GM12878 (cell line): ENCODE results near the gene SOX11. TPM values are rescaled to one million over a fixed set of nuclear protein-coding genes. Genes with fewer than 3 reads are reported as not detected.

Experiments used
- ATAC-seq: fragments of 200-7000 bp; cut with Tn5 transposase; 3 replicates; pipeline ENCODE4 v1.9.1; 2020; ENCODE audit warnings: mild to moderate bottlenecking, moderate library complexity
- BruUV-seq: library from RNA; stranded (reverse); fragments of 400-500 nt; replicated peaks from 2 replicates; lab custom pipeline; 2021; lab: Mats Ljungman, UMichigan
- CTCF ChIA-PET: fragments of 300-600 bp; sonication (Branson Sonifier 250); formaldehyde crosslinking; extraction: SDS; loops from one replicate; lab custom pipeline; 2021; ENCODE audit warnings: inconsistent platforms; lab: Yijun Ruan, JAX
- POLR2A ChIA-PET: fragments of 350-600 bp; formaldehyde crosslinking; extraction: SDS; loops from one replicate; lab custom pipeline; 2021; ENCODE audit warnings: inconsistent platforms; lab: Charles Lee
- RAD21 ChIA-PET: fragments of 300-600 bp; sonication (Branson Sonifier 250); formaldehyde crosslinking; loops from one replicate; lab custom pipeline; 2023; ENCODE audit warnings: antibody characterized with exemption; ENCODE audit not compliant: unreplicated experiment; lab: Charles Lee
- SMC1A ChIA-PET: fragments of 300-600 bp; sonication (Branson Sonifier 250); formaldehyde crosslinking; loops from one replicate; lab custom pipeline; 2023; ENCODE audit not compliant: unreplicated experiment, uncharacterized antibody; lab: Charles Lee
- DNase-seq: peaks from one replicate; pipeline ENCODE4 v3.0.0-alpha.2; 2011; ENCODE audit warnings: low read depth, low spot score
- FAIRE-seq: peaks from 3 replicates; lab custom pipeline; 2011; peaks lifted over from hg19 to GRCh38; lab: Jason Lieb, UNC
- H2AFZ ChIP-seq: 2 replicates; pipeline ENCODE4 v1.6.0; 2011; ENCODE audit warnings: low read depth, low read length, control low read depth; ENCODE audit not compliant: control insufficient read depth
- H3K27ac ChIP-seq: 2 replicates; pipeline ENCODE4 v1.5.1; 2011; ENCODE audit warnings: control low read depth; ENCODE audit not compliant: control insufficient read depth, insufficient read depth
- H3K27me3 ChIP-seq, 2 experiments: replicated peaks in 1 of 2; 2 replicates each; pipeline versions ENCODE4 v1.6.0 to v1.6.1; 2011; ENCODE audit warnings: low read length in 1 of 2; ENCODE audit not compliant: control insufficient read depth in 2 of 2, insufficient read depth in 2 of 2
- H3K36me3 ChIP-seq, 2 experiments: 2 replicates each; pipeline ENCODE4 v1.5.1; 2011; ENCODE audit warnings: low read length in 1 of 2; ENCODE audit not compliant: control insufficient read depth in 2 of 2, insufficient read depth in 2 of 2
- H3K4me1 ChIP-seq: 2 replicates; pipeline ENCODE4 v1.6.1; 2011; ENCODE audit warnings: mild to moderate bottlenecking, low read length, moderate library complexity, mixed read lengths; ENCODE audit not compliant: control insufficient read depth, insufficient read depth
- H3K4me2 ChIP-seq: 2 replicates; pipeline ENCODE4 v1.6.0; 2011; ENCODE audit warnings: control low read depth; ENCODE audit not compliant: control insufficient read depth, insufficient read depth
- H3K4me3 ChIP-seq: fragments of 200-600 bp; sonication (generic); 2 replicates; pipeline ENCODE4 v1.5.1; 2016
- H3K79me2 ChIP-seq: 2 replicates; pipeline ENCODE4 v1.6.0; 2011; ENCODE audit warnings: low read length; ENCODE audit not compliant: control insufficient read depth, insufficient read depth
- H3K9ac ChIP-seq: 2 replicates; pipeline ENCODE4 v1.8.0; 2011; ENCODE audit warnings: low read length, control low read depth, mixed read lengths; ENCODE audit not compliant: control insufficient read depth, insufficient read depth
- H3K9me3 ChIP-seq: replicated peaks from 3 replicates; pipeline ENCODE4 v1.5.1; 2011; ENCODE audit warnings: mild to moderate bottlenecking, low read length; ENCODE audit not compliant: control insufficient read depth, insufficient read depth
- H4K20me1 ChIP-seq: 2 replicates; pipeline ENCODE4 v1.6.0; 2011; ENCODE audit not compliant: control insufficient read depth, insufficient read depth
- BMI1 ChIP-seq: fragments of 450-650 bp; IDR thresholded peaks from 2 replicates; pipeline ENCODE4 v1.6.1; 2016; ENCODE audit warnings: mild to moderate bottlenecking, moderate library complexity, borderline replicate concordance
- DPF2 ChIP-seq: fragments of 450-650 bp; IDR thresholded peaks from 2 replicates; pipeline ENCODE4 v1.6.1; 2017; ENCODE audit warnings: mild to moderate bottlenecking
- FOXK2 ChIP-seq: fragments of 450-650 bp; IDR thresholded peaks from 2 replicates; pipeline ENCODE4 v1.6.1; 2017; ENCODE audit warnings: mild to moderate bottlenecking, moderate library complexity
- GATAD2B ChIP-seq: fragments of 450-650 bp; conservative IDR thresholded peaks from 2 replicates; pipeline ENCODE4 v1.6.1; 2017; ENCODE audit warnings: low read depth, mild to moderate bottlenecking, moderate library complexity
- HCFC1 ChIP-seq: fragments of 150-350 bp; IDR thresholded peaks from 2 replicates; pipeline ENCODE4 v1.6.1; 2014; ENCODE audit warnings: low read length
- MAX ChIP-seq: IDR thresholded peaks from 2 replicates; pipeline ENCODE4 v1.6.1; 2012; ENCODE audit warnings: low read depth, low read length, improper control_type of control experiment
- RBBP5 ChIP-seq: fragments of 200-600 bp; sonication (generic); conservative IDR thresholded peaks from 2 replicates; pipeline ENCODE4 v1.6.1; 2016
- RELB ChIP-seq: fragments of 450-650 bp; IDR thresholded peaks from 2 replicates; pipeline ENCODE4 v1.6.1; 2017; ENCODE audit warnings: low read depth, mild to moderate bottlenecking, moderate library complexity
- SMAD5 ChIP-seq: IDR thresholded peaks from 2 replicates; pipeline ENCODE4 v1.6.1; 2016; ENCODE audit warnings: antibody characterized with exemption, low read depth
- STAT3 ChIP-seq: IDR thresholded peaks from 2 replicates; pipeline ENCODE4 v1.6.1; 2011; ENCODE audit warnings: low read depth, low read length, improper control_type of control experiment
- TAF1 ChIP-seq: IDR thresholded peaks from 2 replicates; pipeline ENCODE4 v1.6.1; 2011; ENCODE audit warnings: mild to moderate bottlenecking, low read depth, low read length, borderline replicate concordance
- TCF7 ChIP-seq: IDR thresholded peaks from 2 replicates; pipeline ENCODE4 v1.6.1; 2014; ENCODE audit warnings: antibody characterized with exemption, borderline replicate concordance
- ZBTB33 ChIP-seq: fragments of 450-650 bp; IDR thresholded peaks from 2 replicates; pipeline ENCODE4 v1.6.1; 2017; ENCODE audit warnings: mild to moderate bottlenecking
- WGBS: methylation state at CpG from one replicate; pipeline ENCODE4 v1.1.6; 2016; ENCODE audit warnings: low lambda C conversion rate; ENCODE audit not compliant: insufficient replicate concordance, insufficient coverage; ENCODE audit errors: missing lambda C conversion rate; 5-methylcytosine and 5-hydroxymethylcytosine counted together
- in situ Hi-C: fragments of 300-500 bp; cut with MboI; formaldehyde crosslinking; loops from 9 replicates; pipeline ENCODE4 v1.14.3; 2018; ENCODE audit warnings: mixed read lengths
- intact Hi-C: fragments of 100-400 bp; cut with micrococcal nuclease; formaldehyde crosslinking; loops from one replicate; pipeline ENCODE4 v1.14.2; 2022; ENCODE audit not compliant: unreplicated experiment
- polyA plus RNA-seq, 11 experiments: library from polyadenylated mRNA; depleted of rRNA in 4 of 11; unstranded in 6 of 11; stranded (reverse) in 5 of 11; fragments of >200 nt; fragmentation: Nextera tagmentation in 4 of 11; fragmentation: Illumina TruSeq in 1 of 11; extraction: Ambion mirVana in 4 of 11; extraction: Trizol in 1 of 11; gene quantifications; 1 replicate in 1 of 11; 2 replicates in 10 of 11; pipeline versions ENCODE4 v1.2.1 to v1.2.3, GENCODE V29; 2011 to 2016; ENCODE audit warnings: inconsistent platforms in 2 of 11, missing spikeins in 2 of 11, low read depth in 1 of 11
- total RNA-seq, 4 experiments: library from RNA; depleted of rRNA in 3 of 4; stranded (reverse); fragments of >200 nt in 3 of 4; fragmentation: Illumina TruSeq in 1 of 4; extraction: Trizol in 1 of 4; gene quantifications; 2 replicates each; pipeline versions ENCODE4 v1.2.1 to v1.2.3, GENCODE V29; 2013 to 2021
- TF ChIP-seq, protein P1 (sequence below): fragments of 450-650 bp; IDR thresholded peaks from 2 replicates; pipeline ENCODE4 v1.6.1; 2018; ENCODE audit warnings: mild to moderate bottlenecking, low read depth, moderate library complexity; ENCODE audit not compliant: partially characterized antibody

Gene SOX11
- total and polyA plus RNA-seq, 10 of the 15 experiments (the other 5 are each of a cell fraction or from before 2014, with no cell fraction given): 0.03 to 0.04 (median 0.03) TPM; not detected in 7

- H3K4me2 ChIP-seq: no peak overlapping the region
- in situ Hi-C loops (no loop called here), intact Hi-C loops (no loop called here)
Measured at GRCh38 chr2:5706717-5707455, 14.7 kb downstream of the SOX11 start.

More at GRCh38 chr2:5706717-5707455, 14.7 kb downstream of the SOX11 start:
- Histone ChIP-seq H3K9me3 (no peaks in the 10 kb centered on the region), H2AFZ (no peak overlapping the region), H3K27ac (no peak overlapping the region), H3K27me3 (no peaks in the 10 kb centered on the region), H4K20me1 (no peaks in the 10 kb centered on the region), H3K36me3 (no peaks in the 10 kb centered on the region), H3K9ac (no peak overlapping the region), H3K79me2 (no peaks in the 10 kb centered on the region), H3K4me1 (no peaks in the 10 kb centered on the region)
- no peak for DNase-seq
- ChIA-PET CTCF (no interaction called here), RAD21 (no interaction called here), POLR2A (no interaction called here)
- FAIRE-seq: no peak
- 82% methylated on average over 54 of the region's 56 CpGs for WGBS
- no peak for ATAC-seq
- BruUV-seq: no TSS peak
- TF ChIP-seq ZBTB33 (no peak), RELB (no peak), STAT3 (no peak), HCFC1 (no peak), BMI1 (no peak), TAF1 (no peak), RBBP5 (no peak), FOXK2 (no peak), SMAD5 (no peak), GATAD2B (no peak), DPF2 (no peak), TCF7 (no peak), MAX (no peak)
- TF ChIP-seq, protein P1, sequence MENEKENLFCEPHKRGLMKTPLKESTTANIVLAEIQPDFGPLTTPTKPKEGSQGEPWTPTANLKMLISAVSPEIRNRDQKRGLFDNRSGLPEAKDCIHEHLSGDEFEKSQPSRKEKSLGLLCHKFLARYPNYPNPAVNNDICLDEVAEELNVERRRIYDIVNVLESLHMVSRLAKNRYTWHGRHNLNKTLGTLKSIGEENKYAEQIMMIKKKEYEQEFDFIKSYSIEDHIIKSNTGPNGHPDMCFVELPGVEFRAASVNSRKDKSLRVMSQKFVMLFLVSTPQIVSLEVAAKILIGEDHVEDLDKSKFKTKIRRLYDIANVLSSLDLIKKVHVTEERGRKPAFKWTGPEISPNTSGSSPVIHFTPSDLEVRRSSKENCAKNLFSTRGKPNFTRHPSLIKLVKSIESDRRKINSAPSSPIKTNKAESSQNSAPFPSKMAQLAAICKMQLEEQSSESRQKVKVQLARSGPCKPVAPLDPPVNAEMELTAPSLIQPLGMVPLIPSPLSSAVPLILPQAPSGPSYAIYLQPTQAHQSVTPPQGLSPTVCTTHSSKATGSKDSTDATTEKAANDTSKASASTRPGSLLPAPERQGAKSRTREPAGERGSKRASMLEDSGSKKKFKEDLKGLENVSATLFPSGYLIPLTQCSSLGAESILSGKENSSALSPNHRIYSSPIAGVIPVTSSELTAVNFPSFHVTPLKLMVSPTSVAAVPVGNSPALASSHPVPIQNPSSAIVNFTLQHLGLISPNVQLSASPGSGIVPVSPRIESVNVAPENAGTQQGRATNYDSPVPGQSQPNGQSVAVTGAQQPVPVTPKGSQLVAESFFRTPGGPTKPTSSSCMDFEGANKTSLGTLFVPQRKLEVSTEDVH: no peak
- TF ChIP-seq, all 136 proteins: peak for 0
- SMC1A ChIA-PET: interaction anchor here (0.5 kb wide), 1 partner anchor 1311 kb away, joined by 3 read pairs; no protein-coding TSS in a partner anchor
- no peak overlapping the region for H3K4me3 ChIP-seq
